RWPE1 (cell line): Measurements from ENCODE around the gene FADS6.
A peak's percentile ranks its signal among the peaks of the same experiment; 100 is the strongest.

ENCODE experiments used
- CTCF ChIA-PET: fragments of 350-600 bp; sonication (Branson Sonifier 250); formaldehyde crosslinking; extraction: SDS; loops from one replicate; lab custom pipeline; 2021; lab: Yijun Ruan, JAX
- POLR2A ChIA-PET: fragments of 400-600 bp; formaldehyde crosslinking; extraction: SDS; loops from one replicate; lab custom pipeline; 2020; ENCODE audit warnings: antibody characterized with exemption; ENCODE audit not compliant: low non-redundant PET; lab: Yijun Ruan, JAX
- DNase-seq: peaks from one replicate; pipeline ENCODE4 v3.0.0; 2012; ENCODE audit warnings: low spot score
- H3K27ac ChIP-seq: fragments of 450-650 bp; 2 replicates; pipeline ENCODE4 v1.5.1; 2017
- CTCF ChIP-seq: fragments of 450-650 bp; conservative IDR thresholded peaks from 2 replicates; pipeline ENCODE4 v1.5.1; 2017; ENCODE audit warnings: low read depth, mild to moderate bottlenecking

Gene FADS6

DNA sequence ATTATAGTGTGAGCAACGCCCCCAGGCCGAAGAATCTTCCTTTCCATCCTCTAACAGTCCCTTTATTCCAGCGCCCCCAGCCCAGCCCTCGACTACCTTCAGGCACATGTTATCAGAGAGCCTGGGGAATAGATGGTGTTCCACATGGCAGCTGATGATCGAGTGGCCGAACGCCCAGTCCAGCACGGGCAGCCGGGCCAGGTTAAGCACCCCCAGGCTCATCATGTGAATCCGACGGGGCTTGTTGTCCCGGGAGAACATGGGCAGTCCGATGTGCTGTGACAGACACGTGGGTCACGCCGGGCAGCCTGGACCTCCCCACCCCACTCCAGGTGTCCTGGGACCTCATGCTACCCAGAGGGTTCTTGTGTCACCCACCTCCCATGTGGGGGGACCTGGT, 14.1 kb downstream of the FADS6 start:
- no peak overlapping the region for H3K27ac ChIP-seq
- CTCF ChIA-PET = interaction anchor here (0.6 to 1.0 kb wide), 2 partner anchors 15 to 45 kb away, joined by 3 read pairs; partner anchors contain the start of gene OTOP2

DNA sequence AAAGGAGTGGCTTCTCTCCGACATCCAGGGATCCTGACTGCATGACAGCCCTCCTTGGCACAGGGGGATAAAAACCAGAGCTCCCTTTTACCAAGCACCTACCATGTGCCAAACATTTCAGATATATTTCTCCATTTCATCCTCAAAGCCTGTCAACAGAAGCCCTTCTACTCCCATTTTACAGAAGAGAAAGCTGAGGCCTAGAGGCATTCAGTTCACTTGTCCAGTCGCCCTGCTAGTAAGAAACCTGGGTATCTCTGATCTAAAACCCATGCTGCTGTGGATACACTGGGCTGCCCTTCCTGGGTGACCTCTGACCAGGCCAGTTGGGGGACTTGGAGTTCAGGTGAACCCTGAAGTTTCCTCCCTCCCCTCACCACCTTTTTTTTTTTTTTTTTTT, 14.8 kb downstream of the FADS6 start:
- ChIA-PET POLR2A (no interaction called here), CTCF (interaction anchor here (0.6 kb wide), 2 partner anchors 16 to 552 kb away, joined by 3 read pairs; no protein-coding TSS in a partner anchor)
- no peak for TF ChIP-seq CTCF
- DNase-seq = no peak
- H3K27ac ChIP-seq = peak overlapping the region; percentile 43; the same call in 1 of the 2 replicates

More for the DNA sequence above, 14.1 kb downstream of the FADS6 start:
- no peak for TF ChIP-seq CTCF
- POLR2A ChIA-PET = no interaction called here
- DNase-seq = no peak

- CTCF ChIA-PET = interaction anchor here (0.6 kb wide), 3 partner anchors 13 to 553 kb away, joined by 3 read pairs; no protein-coding TSS in a partner anchor
- POLR2A ChIA-PET = interaction anchor here (0.7 kb wide), 1 partner anchor 71 kb away, joined by 3 read pairs; no protein-coding TSS in a partner anchor
- no peak for TF ChIP-seq CTCF
- DNase-seq = peak; percentile 56
- H3K27ac ChIP-seq = peak overlapping the region; percentile 43
Measured at GRCh38 chr17:74877592-74878548, 15.6 kb downstream of the FADS6 start.

DNA sequence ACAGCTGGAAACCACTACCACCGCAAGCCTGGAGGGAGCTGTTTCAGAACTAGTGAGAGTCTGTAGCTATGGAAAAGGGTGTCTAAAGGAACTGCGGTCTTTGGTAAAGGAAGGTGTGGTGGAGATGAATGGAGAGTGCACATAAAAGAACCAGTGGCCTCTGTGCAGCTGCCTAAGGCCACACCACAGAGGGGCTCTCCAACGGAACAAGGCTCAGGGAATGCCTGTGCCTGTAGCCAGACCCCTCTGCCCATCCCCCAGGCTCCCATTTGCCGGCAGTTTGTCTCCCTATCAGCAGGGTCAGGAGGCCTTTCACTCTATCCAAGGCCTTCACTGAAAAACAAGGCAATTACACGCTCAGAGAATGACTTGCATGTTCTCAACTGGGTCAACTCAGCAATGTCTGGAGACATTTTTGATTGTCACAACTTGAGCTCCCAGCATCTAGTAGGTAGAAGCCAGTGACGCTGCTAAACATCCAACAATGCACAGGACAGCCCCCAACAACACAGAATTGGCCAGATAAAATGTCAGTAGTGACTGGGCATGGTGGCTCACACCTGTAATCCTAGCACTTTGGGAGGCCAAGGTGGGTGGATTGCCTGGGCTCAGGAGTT, 17.3 kb downstream of the FADS6 start:
- no peak for TF ChIP-seq CTCF
- DNase-seq = no peak
- ChIA-PET CTCF (interaction anchor here (0.6 kb wide), 1 partner anchor 11 kb away, joined by 3 read pairs; no protein-coding TSS in a partner anchor), POLR2A (no interaction called here)
- 0 out of 2 replicates have a peak overlapping the region, but pooled peaks have one; percentile 0 for H3K27ac ChIP-seq

DNA sequence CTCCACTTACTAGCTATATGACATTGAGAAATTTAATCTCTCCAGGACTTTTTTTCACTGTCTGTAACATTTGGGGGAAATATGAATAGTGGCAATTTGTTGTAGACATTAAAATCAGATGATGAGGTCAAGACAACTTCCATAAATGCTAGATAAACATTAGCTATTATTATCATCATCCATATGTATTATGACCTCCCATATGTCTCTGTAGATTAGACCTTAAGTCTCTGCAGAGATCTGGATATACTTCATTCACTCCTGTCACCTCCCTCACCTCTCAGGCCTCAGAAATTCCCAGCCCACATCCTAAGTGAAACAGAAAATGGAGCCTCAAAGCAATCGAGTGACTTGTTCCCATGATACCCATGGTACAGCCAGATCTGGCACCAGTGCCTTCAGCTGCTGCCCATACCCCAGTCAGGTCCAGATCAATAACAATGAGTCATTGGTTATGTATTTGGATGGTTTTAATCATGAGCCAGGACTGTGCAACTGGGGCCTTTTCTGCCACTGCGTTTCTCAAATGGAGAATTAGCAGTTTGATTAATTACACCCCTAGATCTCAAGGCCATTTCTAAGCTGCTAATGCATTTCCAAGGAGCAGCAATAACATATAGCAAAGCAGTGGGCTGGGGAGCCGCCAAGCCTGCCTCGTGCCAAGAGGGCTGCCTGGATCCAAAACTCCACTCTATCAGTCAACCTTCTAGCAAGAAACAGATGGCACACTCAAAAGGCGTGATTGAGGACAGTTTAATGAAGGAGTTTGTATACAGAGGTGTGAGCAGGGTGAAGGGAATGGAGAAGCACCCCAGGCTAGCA, 18.1 kb downstream of the FADS6 start:
- H3K27ac ChIP-seq = 0 out of 2 replicates have a peak overlapping the region, but pooled peaks have one; percentile 0
- ChIA-PET CTCF (interaction anchor here (0.6 kb wide), 2 partner anchors 10 to 14 kb away, joined by 3 read pairs; no protein-coding TSS in a partner anchor), POLR2A (no interaction called here)
- TF ChIP-seq CTCF = no peak
- no peak for DNase-seq
